AG10803 (cell line): Measurements from ENCODE around the gene NGRN.
A peak's percentile ranks its signal among the peaks of the same experiment; 100 is the strongest.
"Not testable (repeated sequence)": the region's sequence is repeated elsewhere in the genome, so short reads cannot be mapped to it uniquely, and the experiment has no call there.

ENCODE experiments used
- DNase-seq: peaks from one replicate; pipeline ENCODE4 v3.0.0; 2010; ENCODE audit warnings: low read depth
- H3K4me3 ChIP-seq: 2 replicates; pipeline ENCODE4 v1.5.1; 2011; ENCODE audit warnings: mild to moderate bottlenecking, low read length, control low read depth
- CTCF ChIP-seq: conservative IDR thresholded peaks from 2 replicates; pipeline ENCODE4 v1.5.1; 2011; ENCODE audit warnings: mild to moderate bottlenecking, low read length, control low read depth, inconsistent platforms

The NGRN gene

GRCh38 chr15:90287946-90288345, 22.5 kb downstream of the NGRN start:
- H3K4me3 ChIP-seq = no peak overlapping the region
- no peak for DNase-seq
- no peak for TF ChIP-seq CTCF

DNA sequence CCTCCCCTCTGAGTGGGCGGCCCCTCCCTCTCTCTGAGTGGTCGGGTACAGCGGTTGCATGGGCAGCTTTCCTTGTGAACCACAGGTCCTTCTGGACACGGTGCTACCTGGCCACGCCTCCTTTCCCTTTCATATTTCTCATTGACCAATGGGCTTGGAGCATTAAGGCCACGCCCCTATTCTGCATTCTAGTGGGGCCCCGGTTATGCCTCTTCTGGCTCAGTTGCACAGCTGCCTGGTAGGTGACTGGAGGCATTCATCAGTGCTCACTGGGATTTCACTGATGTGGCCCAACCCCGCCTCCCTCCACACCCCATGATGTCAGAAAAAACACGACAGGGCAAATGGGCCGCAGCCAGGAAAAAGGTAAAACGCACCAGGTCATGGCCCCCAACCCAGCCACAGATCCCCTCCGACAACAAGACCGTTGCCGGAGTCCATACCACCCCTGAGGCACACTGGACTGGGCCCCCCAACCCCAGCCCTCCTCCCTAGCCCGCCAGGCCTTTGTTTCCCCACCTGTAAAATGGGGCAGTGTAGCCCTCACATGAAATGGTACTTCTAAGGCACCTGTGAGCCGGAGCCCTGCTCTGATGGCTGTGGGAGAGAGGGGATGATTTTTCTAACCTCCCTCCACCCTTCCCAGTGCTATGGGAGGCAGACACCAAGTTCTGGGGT, 26.3 kb downstream of the NGRN start:
- TF ChIP-seq CTCF = no peak
- H3K4me3 ChIP-seq = no peak overlapping the region
- DNase-seq = no peak

- peak; percentile 24 for DNase-seq
- H3K4me3 ChIP-seq = not testable (repeated sequence)
- TF ChIP-seq CTCF = peak; percentile 76
Observed at GRCh38 chr15:90293040-90293810, 27.8 kb downstream of the NGRN start.

DNA sequence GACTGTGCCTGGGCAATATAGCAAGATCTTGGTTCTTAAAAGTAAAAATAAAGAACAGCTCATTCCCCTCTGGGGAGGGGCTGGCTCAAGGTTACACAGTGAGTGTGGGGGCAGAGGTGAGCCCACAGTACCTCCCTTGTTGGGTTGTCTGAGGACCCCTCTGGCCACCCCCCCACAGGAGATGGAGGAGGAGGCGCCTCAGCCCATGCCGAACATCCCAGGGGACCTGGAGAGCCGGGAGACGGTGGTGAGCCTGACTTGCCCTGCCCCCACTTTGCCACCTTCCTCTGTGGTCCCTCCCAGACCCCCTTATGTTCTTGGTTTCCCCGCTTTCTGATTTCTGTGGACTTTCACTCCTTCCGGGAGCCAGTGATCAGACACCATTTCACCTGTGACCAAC, 28.7 kb downstream of the NGRN start:
- no peak overlapping the region for H3K4me3 ChIP-seq
- TF ChIP-seq CTCF = no peak
- no peak for DNase-seq

GRCh38 chr15:90294601-90295269, 29.3 kb downstream of the NGRN start:
- no peak for TF ChIP-seq CTCF
- no peak overlapping the region for H3K4me3 ChIP-seq
- no peak for DNase-seq

DNA sequence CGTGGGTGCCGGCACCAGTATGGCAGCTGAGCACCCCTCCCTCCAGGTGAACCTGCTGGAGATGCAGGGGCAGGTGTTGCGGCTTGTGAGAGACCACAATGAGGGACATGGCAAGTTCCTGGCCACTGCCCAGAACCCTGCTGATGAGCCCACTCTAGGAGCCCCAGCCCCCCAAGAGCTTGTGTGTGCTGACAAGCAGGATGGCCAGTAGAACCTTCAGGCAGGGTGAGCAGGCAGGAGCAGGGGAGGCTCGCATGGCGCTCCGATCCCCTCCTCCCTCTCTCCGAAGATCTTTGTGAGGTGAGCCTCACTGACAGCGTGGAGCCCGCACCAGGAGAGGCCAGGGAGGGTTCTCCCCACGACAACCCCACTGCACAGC, 29.8 kb downstream of the NGRN start:
- TF ChIP-seq CTCF = no peak
- no peak for DNase-seq
- no peak overlapping the region for H3K4me3 ChIP-seq

- not testable (repeated sequence) for DNase-seq, H3K4me3 ChIP-seq
Observed at GRCh38 chr15:90296316-90296884, 30.9 kb downstream of the NGRN start.
